Left ventricle myocardium superior (tissue), 1 donor: ENCODE results near the gene OCLN. TPM values are rescaled to one million over a fixed set of nuclear protein-coding genes. Genes with fewer than 3 reads are reported as not detected.
"Not testable (repeated sequence)": the region's sequence is repeated elsewhere in the genome, so short reads cannot be mapped to it uniquely, and the experiment has no call there.

ENCODE experiments used
- ATAC-seq: fragments of 200-7000 bp; cut with Tn5 transposase; one replicate; pipeline ENCODE4 v1.9.1; 2020; ENCODE audit warnings: mild to moderate bottlenecking, moderate library complexity
- DNase-seq: peaks from one replicate; pipeline ENCODE4 v3.0.0-alpha.2; 2020
- intact Hi-C: fragments of 100-400 bp; cut with micrococcal nuclease; formaldehyde crosslinking; loops from one replicate; pipeline ENCODE4 v1.11.0; 2022
- total RNA-seq: library from RNA; stranded (reverse); fragmentation: NEBNext Ultra II Directional; extraction: Animal tissue kit (Norgen Biotek cat#: 25700); gene quantifications from one replicate; pipeline ENCODE4 v1.2.1, GENCODE V29; 2021
- donor health status: DM: no; HTN: yes; CAD: no; lungs with severe emphysema.

The OCLN gene
- total RNA-seq, 1 donor from 2014 or later, result 1.6 TPM

DNA sequence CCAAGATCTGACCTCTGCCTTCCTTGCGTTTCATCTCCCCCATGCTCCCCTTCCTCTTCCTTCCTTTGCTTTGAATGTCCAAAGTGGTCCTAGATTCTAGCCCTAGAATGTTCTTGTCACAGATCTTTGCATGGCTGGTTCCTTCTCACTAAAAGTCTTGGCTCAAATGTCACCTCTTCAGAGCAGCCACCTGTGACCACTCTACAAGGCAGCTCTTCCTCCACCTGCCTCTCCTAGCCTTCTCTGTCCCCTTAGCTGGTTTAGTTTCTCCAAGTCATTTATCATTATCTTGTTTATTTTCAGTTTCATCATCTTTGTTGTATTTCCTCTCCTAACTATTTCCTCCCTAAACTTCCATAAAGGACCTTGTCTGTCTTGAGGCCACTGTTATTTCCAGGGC lies 7.1 kb upstream of the OCLN start:
- intact Hi-C loops, result no loop called here
- ATAC-seq (no peak), DNase-seq (no peak)

DNA sequence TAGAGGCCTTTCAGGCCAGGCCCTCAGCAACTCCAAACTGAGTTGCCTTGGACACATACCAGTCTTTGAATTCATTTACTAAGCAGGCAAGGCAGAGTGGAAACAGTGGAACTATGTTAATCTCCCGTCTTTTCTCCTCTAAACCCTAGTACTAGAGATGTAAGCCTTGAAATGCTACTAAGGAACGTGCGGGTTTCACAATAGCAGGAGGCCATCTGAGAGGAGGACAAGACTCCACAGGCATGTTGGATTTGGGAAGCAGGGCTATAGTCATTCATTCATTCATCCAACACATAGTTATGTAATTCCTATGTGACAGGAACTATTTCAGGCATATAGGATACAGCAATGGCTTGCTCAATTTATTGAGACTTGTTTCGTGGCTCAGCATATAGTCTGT lies 3.3 kb upstream of the OCLN start:
- DNase-seq, result no peak
- intact Hi-C loops, result no loop called here
- no peak for ATAC-seq

DNA sequence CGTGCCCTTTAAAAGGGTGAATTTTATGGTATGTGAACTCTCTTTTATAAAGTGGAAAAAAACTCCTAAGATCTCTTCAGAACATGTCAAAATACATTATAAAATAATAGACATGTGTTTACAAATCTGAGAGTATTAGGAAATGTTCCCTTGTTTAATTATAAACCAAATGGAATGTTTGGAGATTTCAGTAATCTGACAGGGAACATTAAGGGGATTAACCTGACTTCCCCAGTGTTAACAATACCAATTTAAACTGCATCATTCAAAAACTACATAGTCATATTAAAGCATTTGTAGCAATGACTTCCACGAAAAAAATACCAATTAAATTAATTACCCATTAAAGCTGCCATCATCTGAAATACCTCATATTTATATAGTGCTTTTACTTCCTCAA lies 1.6 kb upstream of the OCLN start:
- ATAC-seq, result no peak
- intact Hi-C loops, result no loop called here
- no peak for DNase-seq

DNA sequence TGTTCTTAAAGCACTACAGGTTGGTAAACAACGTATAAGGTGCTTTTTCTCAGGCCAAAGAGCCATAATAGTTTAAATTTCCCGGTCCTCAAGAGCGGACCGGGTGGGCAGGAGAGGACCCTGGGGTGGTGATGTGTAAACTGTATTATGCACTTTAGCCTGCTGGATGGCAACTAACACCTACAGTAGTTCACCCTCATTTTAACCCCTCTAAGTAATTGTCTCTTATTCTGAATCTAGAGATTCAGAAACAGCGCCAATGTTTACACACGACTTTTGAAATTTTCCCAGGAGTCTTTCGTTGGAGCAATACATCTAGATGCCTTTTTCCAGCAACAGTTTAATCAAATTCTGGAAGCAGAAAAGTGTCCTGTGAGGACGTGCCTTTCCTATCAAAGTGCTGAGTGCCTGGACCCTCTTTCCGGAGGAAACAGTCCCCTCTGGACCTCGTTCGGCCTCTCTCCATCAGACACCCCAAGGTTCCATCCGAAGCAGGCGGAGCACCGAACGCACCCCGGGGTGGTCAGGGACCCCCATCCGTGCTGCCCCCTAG lies 676 bp upstream of the OCLN start:
- intact Hi-C loops, result no loop called here
- ATAC-seq (no peak), DNase-seq (no peak)

DNA sequence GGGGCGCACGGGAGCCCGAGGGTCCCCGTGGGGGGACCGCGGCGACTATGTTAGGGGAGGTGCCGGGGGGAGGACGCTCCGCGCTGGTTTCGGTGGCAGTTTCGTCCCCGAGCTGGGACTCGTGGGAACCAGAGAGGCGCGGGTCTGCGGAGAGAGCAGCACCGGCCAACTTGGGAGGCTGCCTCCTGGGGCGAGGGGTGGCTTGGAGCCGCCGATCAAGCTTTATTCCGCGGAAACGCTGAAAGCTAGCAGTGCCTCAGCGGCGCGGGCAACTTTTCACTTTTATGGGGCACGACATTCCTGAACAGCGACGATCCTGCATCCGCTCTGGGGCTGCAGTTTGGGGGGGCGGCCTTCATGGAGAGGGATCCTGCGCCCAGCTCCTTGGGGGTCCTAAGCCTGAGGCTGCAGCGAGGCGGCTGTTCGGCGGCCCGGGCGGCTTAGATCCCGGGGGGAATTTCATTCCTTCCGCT lies 369 bp downstream of the OCLN start:
- intact Hi-C loops, result no loop called here
- no peak for DNase-seq
- peak; percentile 20 for ATAC-seq

DNA sequence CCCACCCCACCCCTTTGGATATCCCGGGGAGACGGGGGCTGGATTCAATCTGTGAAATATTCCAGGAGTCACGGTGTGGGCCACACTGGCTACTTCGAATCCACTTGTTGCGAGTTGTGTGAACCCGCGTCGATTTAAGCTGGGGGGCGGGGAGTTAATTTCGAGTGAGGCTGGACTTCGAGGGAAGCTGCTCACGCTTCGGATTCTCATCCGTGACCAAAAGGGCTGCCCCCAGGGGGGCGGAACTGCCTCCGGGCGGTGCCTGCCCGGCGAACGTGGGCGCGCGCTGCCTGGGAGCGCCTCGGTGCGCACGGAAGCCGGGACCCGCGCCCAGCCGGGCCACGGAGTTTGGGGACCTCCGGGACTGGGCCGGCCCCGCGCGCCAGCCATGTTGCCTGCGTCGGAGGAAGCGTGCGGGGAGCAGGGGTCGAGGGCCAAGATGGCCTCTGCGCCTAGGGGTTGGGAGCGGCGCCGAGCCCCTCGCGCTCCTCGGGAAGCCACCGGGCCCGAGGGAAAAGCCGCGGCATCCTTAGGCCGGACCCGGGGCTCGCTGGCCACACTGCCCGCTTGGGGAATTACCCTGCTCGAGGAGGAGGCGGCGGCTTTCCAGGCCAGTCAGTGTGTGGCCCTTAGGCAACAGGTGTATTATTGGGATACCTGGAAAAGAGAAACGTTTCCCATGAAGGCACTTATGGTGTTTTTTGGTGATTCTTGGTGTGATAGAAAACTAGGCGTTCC lies 975 bp downstream of the OCLN start:
- peak; percentile 38 for ATAC-seq
- intact Hi-C loops, result no loop called here
- DNase-seq, result peak; percentile 32

DNA sequence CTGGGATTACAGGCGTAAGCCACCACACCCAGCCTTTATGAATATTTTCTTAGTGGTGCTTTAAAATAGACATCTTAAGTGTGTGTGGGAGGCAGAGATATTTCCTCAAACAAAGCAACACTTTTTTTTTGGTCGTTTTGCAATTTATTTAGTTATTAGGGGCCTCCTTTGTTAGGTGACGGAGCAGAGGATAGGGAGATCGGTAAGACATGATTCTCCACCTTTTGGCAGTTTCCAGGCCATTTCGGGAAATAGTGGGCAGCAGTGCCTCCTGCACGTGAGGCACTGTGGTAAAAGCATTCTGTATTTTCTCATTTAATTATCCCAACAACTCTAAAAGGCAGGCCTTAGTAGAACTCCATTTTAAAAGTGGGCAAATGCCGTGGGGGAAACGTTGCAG lies 1.9 kb downstream of the OCLN start:
- ATAC-seq, result no peak
- DNase-seq, result no peak
- intact Hi-C loops, result no loop called here

DNA sequence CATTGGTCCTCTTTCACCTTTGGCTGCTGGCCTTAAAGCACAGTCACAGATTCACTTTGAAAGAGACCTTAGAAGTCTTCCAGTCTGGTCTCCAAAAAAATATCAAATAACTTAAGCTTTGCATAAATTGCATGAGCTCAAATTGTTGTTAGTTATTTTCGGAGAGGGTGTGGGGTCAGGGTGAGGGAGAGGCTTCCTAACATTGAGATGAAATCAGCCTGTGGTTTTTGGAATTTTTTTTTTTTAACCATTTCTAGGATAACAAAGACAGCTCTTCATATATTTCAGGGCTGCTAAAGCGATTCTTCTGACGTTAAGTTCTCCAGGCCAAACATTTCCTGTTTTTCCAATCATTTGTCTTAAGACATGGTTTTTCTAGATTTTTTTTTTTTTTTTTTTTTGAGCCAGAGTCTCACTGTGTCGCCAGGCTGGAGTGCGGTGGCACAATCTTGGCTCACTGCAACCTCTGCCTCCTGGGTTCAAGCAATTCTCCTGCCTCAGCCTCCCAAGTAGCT lies 4.5 kb downstream of the OCLN start:
- ATAC-seq (no peak), DNase-seq (no peak)
- intact Hi-C loops, result no loop called here

DNA sequence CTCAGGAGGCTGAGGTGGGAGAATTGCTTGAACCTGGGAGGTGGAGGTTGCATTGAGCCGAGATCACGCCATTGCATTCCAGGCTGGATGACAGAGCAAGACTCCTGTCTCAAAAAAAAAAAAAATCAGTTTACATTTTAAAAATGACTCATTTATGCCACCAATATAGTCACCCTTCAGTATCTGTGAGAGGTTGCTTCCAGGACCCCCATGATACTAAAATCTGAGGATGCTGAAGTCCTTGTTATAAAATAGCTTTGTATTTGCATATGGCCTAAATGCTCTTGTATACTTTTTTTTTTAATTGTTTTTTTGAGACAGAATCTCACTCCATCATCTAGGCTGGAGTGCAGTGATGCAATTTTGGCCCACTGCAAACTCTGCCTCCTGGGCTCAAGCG lies 5.8 kb downstream of the OCLN start:
- ATAC-seq (no peak), DNase-seq (no peak)
- intact Hi-C loops, result no loop called here

DNA sequence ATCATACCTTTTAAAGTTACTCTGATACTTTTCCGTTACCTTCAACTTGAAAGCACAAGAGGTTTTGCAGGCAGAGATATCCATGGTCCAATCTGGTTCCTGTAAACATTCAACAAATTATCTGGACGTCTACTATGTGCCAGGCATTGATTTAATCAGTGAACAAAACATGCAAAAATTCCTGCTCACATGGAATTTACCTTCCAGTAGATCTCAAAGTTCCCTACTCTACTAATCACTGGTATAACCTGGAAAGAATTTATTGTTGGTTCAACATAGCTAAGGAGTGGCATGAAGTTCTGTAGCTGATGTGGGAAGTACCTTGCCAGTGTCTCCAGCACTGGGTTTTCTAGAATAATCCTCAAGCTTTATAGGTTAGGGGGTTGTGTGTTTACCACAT lies 9.8 kb downstream of the OCLN start:
- DNase-seq (no peak), ATAC-seq (no peak)
- intact Hi-C loops, result no loop called here

DNA sequence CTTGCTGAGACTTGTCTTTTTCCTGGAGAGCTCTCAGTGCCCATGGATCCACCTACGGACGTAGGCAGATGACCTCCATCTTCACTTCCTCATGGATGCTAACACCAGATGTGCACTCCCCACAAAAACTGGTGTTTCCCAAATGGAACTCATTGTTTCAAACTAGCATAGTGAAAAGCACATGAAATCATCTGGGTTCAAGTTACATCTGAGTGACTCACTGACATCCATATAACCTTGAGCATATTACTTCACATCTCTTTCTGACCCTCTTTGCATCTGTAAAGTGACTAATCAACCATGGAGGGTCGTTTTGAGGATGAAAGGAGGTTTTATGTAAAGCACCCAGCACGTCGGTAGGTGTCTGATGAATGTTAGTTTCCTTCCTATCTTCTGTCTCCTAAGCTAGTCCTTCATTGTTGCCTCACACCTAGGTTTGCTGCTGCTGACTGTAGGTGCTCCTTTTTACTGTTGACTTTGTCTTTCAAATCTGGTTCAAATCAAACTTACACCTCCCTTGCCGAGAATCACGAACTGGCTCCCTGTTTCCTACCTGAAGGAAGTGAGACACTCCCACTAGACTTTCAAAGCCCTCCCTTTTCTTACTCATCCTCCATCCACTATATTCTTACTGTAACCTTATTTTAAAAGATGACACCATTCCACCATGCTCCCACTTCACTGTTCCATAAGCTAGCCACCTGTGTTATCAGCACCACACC lies 10.3 kb downstream of the OCLN start:
- intact Hi-C loops, result no loop called here
- no peak for DNase-seq
- ATAC-seq, result no peak

DNA sequence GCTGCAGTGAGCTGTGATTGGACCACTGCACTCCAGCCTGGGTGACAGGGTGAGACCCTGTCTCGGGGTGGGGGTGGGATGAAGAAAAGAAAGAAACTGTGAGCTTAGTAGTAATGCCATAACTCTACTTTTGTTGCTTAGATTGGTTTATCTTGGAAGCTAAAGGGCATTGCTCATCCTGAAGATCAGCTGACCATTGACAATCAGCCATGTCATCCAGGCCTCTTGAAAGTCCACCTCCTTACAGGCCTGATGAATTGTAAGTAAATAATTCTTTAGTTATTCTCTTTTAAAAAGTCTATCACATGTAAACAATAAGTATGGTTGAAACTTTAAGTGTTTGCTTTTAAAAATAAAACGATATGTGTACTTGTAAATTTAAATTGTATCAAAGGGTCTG lies 11.4 kb downstream of the OCLN start:
- no peak for ATAC-seq
- intact Hi-C loops, result no loop called here

DNA sequence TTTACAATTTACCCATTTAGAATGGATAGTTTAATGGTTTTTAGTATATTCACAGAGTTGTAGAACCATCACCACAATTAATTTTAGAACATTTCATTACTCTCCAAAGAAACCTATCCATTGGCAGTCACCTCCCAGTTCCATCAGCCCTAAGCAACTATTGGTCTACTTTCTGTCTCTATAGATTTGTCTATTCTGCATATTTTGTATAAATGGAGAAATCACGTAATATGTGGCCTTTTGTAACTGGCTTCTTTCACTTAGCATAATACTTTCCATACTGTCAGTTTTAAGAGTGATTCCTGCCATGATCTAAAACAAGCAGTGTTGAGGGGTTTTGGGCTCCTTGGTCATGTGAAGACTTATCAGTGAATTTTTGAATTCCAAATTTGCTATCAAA lies 12.7 kb downstream of the OCLN start:
- DNase-seq (no peak), ATAC-seq (no peak)
- intact Hi-C loops, result no loop called here

More for the DNA sequence above, 11.4 kb downstream of the OCLN start:
- no peak for DNase-seq

DNA sequence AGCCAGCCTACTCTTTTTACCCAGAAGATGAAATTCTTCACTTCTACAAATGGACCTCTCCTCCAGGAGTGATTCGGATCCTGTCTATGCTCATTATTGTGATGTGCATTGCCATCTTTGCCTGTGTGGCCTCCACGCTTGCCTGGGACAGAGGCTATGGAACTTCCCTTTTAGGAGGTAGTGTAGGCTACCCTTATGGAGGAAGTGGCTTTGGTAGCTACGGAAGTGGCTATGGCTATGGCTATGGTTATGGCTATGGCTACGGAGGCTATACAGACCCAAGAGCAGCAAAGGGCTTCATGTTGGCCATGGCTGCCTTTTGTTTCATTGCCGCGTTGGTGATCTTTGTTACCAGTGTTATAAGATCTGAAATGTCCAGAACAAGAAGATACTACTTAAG lies 16.6 kb downstream of the OCLN start:
- no peak for ATAC-seq
- no peak for DNase-seq
- intact Hi-C loops, result no loop called here

DNA sequence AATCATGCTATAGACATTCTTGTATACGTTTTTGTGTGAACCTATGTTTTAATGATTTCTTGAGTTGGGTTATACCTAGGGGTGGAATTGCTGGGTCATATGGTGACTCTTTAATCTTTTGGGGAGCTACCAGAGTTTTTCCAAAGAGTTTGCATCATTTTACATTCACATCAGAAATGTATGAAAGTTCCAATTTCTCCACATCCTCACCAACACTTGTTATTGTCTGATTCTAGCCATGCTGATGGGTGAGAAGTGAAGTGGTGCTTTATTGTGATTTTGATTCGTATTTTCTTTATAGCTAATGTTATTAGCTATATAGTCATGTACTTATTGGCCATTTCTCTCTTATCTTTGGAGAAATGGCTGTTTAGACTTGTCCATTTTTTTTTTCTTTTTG lies 18.1 kb downstream of the OCLN start:
- DNase-seq (no peak), ATAC-seq (no peak)
- intact Hi-C loops, result no loop called here

DNA sequence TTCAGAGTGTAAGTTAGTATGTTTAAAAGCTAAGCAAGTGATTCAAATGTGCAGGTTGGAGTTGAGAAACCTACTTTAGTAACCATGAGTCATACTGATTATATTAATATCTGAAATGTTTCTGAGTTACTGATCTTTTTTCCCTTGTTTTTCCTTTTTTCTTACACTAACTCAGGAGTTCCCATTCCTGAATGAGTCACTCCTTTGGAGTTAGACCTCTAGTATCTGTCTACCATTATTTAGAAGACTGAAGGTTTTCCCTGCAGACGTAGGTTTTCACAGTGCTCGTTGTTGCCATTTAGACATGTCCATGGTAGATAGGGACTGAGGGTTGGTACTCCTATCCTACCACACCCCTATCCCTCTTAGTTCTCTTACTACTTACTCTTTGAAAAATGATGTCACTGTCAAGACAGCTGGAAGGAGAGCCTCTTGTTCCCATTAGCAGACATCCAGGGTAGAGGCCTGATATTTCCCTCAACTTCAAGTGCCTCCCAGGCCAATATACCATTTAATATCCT lies 20.2 kb downstream of the OCLN start:
- ATAC-seq, result no peak
- no peak for DNase-seq
- intact Hi-C loops, result no loop called here

DNA sequence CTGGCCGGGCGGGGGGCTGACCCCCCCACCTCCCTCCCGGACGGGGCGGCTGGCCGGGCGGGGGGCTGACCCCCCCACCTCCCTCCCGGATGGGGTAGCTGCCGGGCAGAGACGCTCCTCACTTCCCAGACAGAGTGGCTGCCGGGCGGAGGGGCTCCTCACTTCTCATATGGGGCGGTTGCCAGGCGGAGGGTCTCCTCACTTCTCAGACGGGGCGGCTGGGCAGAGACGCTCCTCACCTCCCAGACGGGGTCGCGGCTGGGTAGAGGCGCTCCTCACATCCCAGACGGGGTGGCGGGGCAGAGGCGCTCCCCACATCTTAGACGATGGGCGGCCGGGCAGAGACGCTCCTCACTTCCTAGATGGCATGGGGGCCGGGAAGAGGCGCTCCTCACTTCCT lies 23.0 kb downstream of the OCLN start:
- DNase-seq, ATAC-seq, intact Hi-C loops: not testable (repeated sequence)

DNA sequence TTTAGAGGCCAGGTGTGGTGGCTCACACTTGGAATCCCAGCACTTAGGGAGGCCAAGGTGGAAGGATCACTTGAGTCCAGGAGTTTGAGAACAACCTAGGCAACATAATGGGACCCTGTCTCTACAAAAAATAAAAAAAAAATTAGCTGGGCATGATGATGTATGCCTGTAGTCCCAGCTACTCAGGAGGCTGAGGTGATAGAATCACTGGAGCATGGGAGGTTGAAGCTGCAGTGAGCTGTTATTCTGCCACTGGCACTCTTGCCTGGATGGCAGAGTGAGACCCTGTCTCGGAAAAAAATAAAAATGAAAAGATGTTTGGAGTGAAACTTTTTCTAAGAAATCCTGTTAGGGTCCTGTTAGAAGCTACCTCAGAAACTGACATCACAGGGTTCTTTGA lies 24.2 kb downstream of the OCLN start:
- intact Hi-C loops, result no loop called here
- ATAC-seq, result no peak

DNA sequence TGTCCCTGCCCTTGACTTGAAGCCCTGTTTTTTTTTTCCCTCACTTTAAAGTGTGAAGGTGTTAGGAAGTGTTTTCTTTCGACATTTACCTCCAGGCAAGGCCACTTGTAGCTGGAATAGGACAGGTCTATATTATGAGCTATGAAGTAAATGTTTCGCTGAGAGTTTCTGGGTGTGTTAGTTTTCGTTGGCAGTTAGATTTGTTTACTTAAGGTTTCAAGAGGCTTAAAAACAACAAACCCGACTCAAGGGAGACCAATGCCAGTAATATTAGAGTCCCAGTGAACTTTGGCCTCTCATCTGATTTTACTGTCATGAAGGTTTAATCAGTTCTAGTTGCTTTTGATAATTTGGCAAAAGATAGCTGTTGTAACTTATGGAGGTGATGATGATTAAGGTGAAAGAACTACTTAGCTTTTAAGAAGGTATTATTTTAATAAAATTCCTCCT lies 25.2 kb downstream of the OCLN start:
- ATAC-seq, result no peak
- intact Hi-C loops, result no loop called here
- DNase-seq, result no peak

More for the DNA sequence above, 24.2 kb downstream of the OCLN start:
- no peak for DNase-seq

DNA sequence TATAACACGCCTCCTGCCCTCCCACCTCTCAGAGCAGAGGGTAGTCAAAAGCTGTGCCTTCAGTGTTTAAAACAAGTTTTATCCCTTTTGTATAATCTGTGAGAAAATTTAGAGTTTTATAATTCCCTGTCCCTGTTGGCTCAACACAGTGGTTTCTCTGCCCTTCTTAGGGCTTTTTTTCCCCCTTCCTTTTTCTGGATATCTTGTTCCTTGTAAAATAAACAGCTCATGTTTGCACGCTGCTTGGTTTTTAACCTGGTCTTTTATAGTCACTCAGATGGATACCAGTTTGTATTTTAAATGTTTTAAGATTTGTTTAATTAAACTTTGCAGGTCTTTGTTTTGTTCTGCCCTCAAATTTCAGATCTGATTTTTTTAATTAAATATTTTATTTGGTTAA lies 26.7 kb downstream of the OCLN start:
- ATAC-seq (no peak), DNase-seq (no peak)
- intact Hi-C loops, result no loop called here
